ENCODE results near the gene SPTA1. TPM values are rescaled to one million over a fixed set of nuclear protein-coding genes. Genes with fewer than 3 reads are reported as not detected.
"Not testable (repeated sequence)": the region's sequence is repeated elsewhere in the genome, so short reads cannot be mapped to it uniquely, and the experiment has no call there.

Gene SPTA1
- total and polyA plus RNA-seq, 12 donors = under 0.01 to 2.8 (median 0.19) TPM; not detected in 7

DNA sequence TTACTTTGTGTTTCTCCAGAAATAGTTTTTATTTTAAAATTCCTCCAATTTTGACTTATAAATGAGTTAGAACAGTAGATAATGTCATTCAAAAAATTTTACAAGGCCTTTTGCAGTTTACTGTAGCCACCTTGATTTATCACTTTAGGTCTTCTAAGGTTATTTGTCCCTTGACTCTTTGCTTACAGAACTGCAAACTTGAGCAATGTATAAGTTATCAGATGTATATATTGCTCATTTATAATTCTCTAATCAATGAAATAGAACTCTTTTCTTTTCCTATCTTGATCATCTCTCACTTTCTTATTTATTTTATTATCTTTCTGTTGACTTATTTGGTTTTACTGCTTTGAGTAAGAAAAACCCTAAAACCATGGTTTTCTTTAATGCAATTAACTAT is 5.8 kb upstream of the SPTA1 start:
- DNase-seq = no peak
- intact Hi-C loops (cut with DNase I) = no loop called here
- no peaks in the 10 kb centered on the region for H3K4me1 ChIP-seq (replicated peaks in 1 of 2)
- no peaks in the 10 kb centered on the region for H3K27me3 ChIP-seq
- H3K36me3 ChIP-seq (replicated peaks in 1 of 2) = no peaks in the 10 kb centered on the region
- H3K27ac ChIP-seq = no peak overlapping the region
- H3K4me3 ChIP-seq = no peak overlapping the region
- TF ChIP-seq POLR2A (IDR thresholded peaks at IDR 0.05) = no peak
- no peaks in the 10 kb centered on the region for H3K9me3 ChIP-seq (replicated peaks in 1 of 3)

DNA sequence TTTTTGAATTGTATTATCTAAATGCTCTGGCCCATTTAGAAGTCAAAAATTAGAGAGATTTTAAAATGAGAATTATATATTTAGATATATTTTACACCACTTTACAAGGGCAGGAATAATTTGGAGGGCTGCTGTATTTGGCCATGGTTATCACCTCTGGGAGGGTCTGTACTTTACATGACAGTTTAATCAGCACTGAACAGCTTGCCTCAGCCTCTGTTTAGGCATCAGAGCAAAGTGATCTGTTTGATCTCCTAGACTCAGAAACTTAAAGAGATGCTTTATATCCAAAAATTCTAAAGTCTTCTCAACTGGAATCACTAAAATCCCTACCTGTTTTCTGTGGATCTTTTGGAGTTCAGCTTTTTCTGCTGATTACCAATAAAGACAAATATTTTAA is 5.4 kb upstream of the SPTA1 start:
- Histone ChIP-seq H3K27ac (no peak overlapping the region), H3K9me3 (replicated peaks in 1 of 3) (no peaks in the 10 kb centered on the region), H3K27me3 (no peaks in the 10 kb centered on the region), H3K4me3 (no peak overlapping the region), H3K4me1 (replicated peaks in 1 of 2) (no peaks in the 10 kb centered on the region), H3K36me3 (replicated peaks in 1 of 2) (no peaks in the 10 kb centered on the region)
- intact Hi-C loops (cut with DNase I) = no loop called here
- no peak for TF ChIP-seq POLR2A (IDR thresholded peaks at IDR 0.05)
- TF ChIP-seq, protein P1, sequence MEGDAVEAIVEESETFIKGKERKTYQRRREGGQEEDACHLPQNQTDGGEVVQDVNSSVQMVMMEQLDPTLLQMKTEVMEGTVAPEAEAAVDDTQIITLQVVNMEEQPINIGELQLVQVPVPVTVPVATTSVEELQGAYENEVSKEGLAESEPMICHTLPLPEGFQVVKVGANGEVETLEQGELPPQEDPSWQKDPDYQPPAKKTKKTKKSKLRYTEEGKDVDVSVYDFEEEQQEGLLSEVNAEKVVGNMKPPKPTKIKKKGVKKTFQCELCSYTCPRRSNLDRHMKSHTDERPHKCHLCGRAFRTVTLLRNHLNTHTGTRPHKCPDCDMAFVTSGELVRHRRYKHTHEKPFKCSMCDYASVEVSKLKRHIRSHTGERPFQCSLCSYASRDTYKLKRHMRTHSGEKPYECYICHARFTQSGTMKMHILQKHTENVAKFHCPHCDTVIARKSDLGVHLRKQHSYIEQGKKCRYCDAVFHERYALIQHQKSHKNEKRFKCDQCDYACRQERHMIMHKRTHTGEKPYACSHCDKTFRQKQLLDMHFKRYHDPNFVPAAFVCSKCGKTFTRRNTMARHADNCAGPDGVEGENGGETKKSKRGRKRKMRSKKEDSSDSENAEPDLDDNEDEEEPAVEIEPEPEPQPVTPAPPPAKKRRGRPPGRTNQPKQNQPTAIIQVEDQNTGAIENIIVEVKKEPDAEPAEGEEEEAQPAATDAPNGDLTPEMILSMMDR (IDR thresholded peaks at IDR 0.05) = no peak
- DNase-seq = no peak

DNA sequence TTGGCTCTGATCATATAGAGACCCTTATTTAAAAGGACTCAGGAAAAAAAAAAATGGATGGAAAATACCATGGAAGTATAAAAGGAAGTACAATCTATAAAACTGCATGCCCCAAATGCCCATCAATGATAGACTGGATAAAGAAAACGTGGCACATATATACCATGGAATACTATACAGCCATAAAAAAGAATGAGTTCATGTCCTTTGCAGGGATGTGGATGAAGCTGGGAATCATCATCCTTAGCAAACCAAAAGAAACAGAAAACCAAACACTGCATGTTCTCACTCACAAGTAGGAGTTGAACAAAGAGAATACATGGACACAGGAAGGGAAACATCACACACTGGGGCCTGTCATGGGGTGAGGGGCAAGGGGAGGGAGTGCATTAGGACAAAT is 4.6 kb upstream of the SPTA1 start:
- WGBS, 4 donors = 41 to 65% (median 46%) methylated on average over 1 of the region's 1 CpG
- H3K27me3 ChIP-seq; H3K36me3 ChIP-seq (replicated peaks in 1 of 2); H3K4me3 ChIP-seq; H3K9me3 ChIP-seq (replicated peaks in 1 of 3); H3K4me1 ChIP-seq (replicated peaks in 1 of 2); intact Hi-C loops (cut with DNase I); DNase-seq; H3K27ac ChIP-seq: not testable (repeated sequence)

DNA sequence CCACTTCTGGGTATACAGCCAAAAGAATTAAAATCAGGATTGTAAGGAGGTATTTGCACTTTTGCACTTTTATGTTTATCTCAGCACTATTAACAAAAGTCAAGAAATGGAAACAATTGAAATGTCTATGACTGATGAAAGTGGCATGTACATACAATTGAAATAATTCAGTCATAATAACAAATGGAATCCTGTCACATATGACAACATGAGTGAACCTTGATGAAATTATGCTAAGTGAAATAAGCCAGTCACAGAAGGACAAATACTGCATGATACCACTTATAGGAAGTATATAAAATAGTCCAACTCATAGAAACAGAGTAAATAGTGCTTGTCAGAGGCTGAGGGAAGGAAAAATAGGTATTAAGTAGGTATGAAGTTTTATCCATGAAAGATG is 3.4 kb upstream of the SPTA1 start:
- intact Hi-C loops (cut with DNase I) = no loop called here
- TF ChIP-seq POLR2A (IDR thresholded peaks at IDR 0.05) = no peak
- TF ChIP-seq, protein P1 (IDR thresholded peaks at IDR 0.05) = no peak
- Histone ChIP-seq H3K4me1 (replicated peaks in 1 of 2) (no peaks in the 10 kb centered on the region), H3K27me3 (no peaks in the 10 kb centered on the region), H3K9me3 (replicated peaks in 1 of 3) (no peaks in the 10 kb centered on the region), H3K27ac (no peak overlapping the region), H3K36me3 (replicated peaks in 1 of 2) (no peaks in the 10 kb centered on the region), H3K4me3 (no peak overlapping the region)
- no peak for DNase-seq

DNA sequence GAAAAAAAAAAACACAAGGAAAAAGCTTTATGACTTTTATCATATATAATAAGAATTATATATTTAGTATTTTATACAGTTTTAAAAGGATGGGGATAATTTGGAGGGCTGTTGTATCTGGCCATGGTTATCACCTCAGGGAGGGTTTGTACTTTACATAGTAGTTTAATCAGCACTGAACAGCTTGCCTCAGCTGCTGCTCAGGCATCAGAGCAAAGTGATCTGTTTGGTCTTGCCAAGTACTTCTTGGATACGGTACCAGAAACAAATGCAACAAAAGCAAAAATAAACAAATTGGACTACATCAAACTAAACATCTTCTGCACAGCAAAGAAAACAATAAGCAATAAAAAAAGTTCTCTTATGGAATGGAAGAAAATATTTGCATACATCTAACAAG is 2.6 kb upstream of the SPTA1 start:
- WGBS, 4 donors = 57 to 74% (median 69%) methylated on average over 1 of the region's 1 CpG
- TF ChIP-seq, protein P1 (IDR thresholded peaks at IDR 0.05) = no peak
- no peak for TF ChIP-seq POLR2A (IDR thresholded peaks at IDR 0.05)
- Histone ChIP-seq H3K9me3 (replicated peaks in 1 of 3) (no peaks in the 10 kb centered on the region), H3K36me3 (replicated peaks in 1 of 2) (no peaks in the 10 kb centered on the region), H3K27me3 (peaks cover 4% of the 10 kb centered on the region), H3K27ac (no peak overlapping the region), H3K4me1 (replicated peaks in 1 of 2) (no peaks in the 10 kb centered on the region), H3K4me3 (no peak overlapping the region)
- no peak for DNase-seq
- intact Hi-C loops (cut with DNase I) = no loop called here

DNA sequence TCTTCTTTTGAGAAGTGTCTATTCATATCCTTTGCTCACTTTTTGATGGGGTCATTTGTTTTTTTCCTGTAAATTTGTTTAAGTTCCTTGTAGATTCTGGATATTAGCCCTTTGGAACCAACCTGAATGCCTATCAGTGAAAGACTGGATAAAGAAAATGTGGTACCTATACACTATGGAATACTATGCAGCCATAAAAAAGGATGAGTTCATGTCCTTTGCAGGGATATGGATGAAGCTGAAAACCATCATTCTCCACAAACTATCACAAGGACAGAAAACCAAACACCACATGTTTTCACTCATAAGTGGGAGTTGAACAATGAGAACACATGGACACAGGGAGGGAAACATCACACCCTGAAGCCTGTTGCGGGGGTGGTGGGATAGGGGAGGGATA is 1.8 kb upstream of the SPTA1 start:
- WGBS, 4 donors = 81 to 96% (median 94%) methylated on average over 1 of the region's 1 CpG

More for the DNA sequence above, 1.8 kb upstream of the SPTA1 start:
- DNase-seq; H3K27ac ChIP-seq; intact Hi-C loops (cut with DNase I); H3K4me1 ChIP-seq (replicated peaks in 1 of 2); H3K27me3 ChIP-seq; H3K36me3 ChIP-seq (replicated peaks in 1 of 2); H3K9me3 ChIP-seq (replicated peaks in 1 of 3); H3K4me3 ChIP-seq: not testable (repeated sequence)

Measured in adrenal gland (tissue), 12 donors.